Renal cortex interstitium (tissue), 15 donors: Measurements from ENCODE around the gene CREBRF. TPM values are rescaled to one million over a fixed set of nuclear protein-coding genes. Genes with fewer than 3 reads are reported as not detected.
"Not testable (repeated sequence)": the region's sequence is repeated elsewhere in the genome, so short reads cannot be mapped to it uniquely, and the experiment has no call there.

Experiments
- DNase-seq, 11 donors: peaks; one replicate each; pipeline ENCODE4 v3.0.0-alpha.2; 2013; ENCODE audit warnings: low read depth in 9 of 11, low spot score in 4 of 11; ENCODE audit errors: extremely low read depth in 1 of 11
- long read RNA-seq, 16 experiments: transcript quantifications; one replicate each; lab custom pipeline, GENCODE V29; 2026
- polyA plus RNA-seq, 3 donors: library from polyadenylated mRNA; unstranded; fragments of 120-200 nt; gene quantifications; one replicate each; pipeline ENCODE4 v1.2.1, GENCODE V29; 2013; ENCODE audit not compliant: insufficient read length in 3 of 3

Gene CREBRF, protein sequence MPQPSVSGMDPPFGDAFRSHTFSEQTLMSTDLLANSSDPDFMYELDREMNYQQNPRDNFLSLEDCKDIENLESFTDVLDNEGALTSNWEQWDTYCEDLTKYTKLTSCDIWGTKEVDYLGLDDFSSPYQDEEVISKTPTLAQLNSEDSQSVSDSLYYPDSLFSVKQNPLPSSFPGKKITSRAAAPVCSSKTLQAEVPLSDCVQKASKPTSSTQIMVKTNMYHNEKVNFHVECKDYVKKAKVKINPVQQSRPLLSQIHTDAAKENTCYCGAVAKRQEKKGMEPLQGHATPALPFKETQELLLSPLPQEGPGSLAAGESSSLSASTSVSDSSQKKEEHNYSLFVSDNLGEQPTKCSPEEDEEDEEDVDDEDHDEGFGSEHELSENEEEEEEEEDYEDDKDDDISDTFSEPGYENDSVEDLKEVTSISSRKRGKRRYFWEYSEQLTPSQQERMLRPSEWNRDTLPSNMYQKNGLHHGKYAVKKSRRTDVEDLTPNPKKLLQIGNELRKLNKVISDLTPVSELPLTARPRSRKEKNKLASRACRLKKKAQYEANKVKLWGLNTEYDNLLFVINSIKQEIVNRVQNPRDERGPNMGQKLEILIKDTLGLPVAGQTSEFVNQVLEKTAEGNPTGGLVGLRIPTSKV
- polyA plus RNA-seq: 10 to 100 TPM; 16.7 to 26.6 (median 20.6) TPM
- long read RNA-seq, donor 1, full-length matches to known transcripts: 2 of 8 reads
- long read RNA-seq, donor 1, partial matches to known transcripts: 6 of 8 reads
- long read RNA-seq, donor 1, other reads (novel, unspliced or antisense): 0 of 8 reads
- long read RNA-seq, donor 2, full-length matches to known transcripts: 1 of 1 reads
- long read RNA-seq, donor 2, partial matches to known transcripts: 0 of 1 reads
- long read RNA-seq, donor 2, other reads (novel, unspliced or antisense): 0 of 1 reads
- long read RNA-seq, donor 3, full-length matches to known transcripts: 3 of 15 reads
- long read RNA-seq, donor 3, partial matches to known transcripts: 12 of 15 reads
- long read RNA-seq, donor 3, other reads (novel, unspliced or antisense): 0 of 15 reads
- long read RNA-seq, donor 4, full-length matches to known transcripts: 3 of 3 reads
- long read RNA-seq, donor 4, partial matches to known transcripts: 0 of 3 reads
- long read RNA-seq, donor 4, other reads (novel, unspliced or antisense): 0 of 3 reads
- long read RNA-seq, donor 5: 0 reads
- long read RNA-seq, donor 6, partial matches to known transcripts: 16 of 17 reads
- long read RNA-seq, donor 6, other reads (novel, unspliced or antisense): 0 of 17 reads
- long read RNA-seq, donor 7: 0 reads
- long read RNA-seq, donor 8: 0 reads
- long read RNA-seq, donor 9, partial matches to known transcripts: 0 of 3 reads
- long read RNA-seq, donor 9, other reads (novel, unspliced or antisense): 0 of 3 reads
- long read RNA-seq, donor 10, full-length matches to known transcripts: 2 of 10 reads
- long read RNA-seq, donor 10, partial matches to known transcripts: 8 of 10 reads
- long read RNA-seq, donor 10, other reads (novel, unspliced or antisense): 0 of 10 reads
- long read RNA-seq, donor 11, partial matches to known transcripts: 0 of 2 reads
- long read RNA-seq, donor 11, other reads (novel, unspliced or antisense): 0 of 2 reads
- long read RNA-seq, donor 12, partial matches to known transcripts: 8 of 8 reads
- long read RNA-seq, donor 12, other reads (novel, unspliced or antisense): 0 of 8 reads
- long read RNA-seq, donor 13: 0 reads
- long read RNA-seq, donor 14, full-length matches to known transcripts: 3 of 3 reads
- long read RNA-seq, donor 14, partial matches to known transcripts: 0 of 3 reads
- long read RNA-seq, donor 14, other reads (novel, unspliced or antisense): 0 of 3 reads
- long read RNA-seq, donor 15, partial matches to known transcripts: 0 of 1 reads
- long read RNA-seq, donor 15, other reads (novel, unspliced or antisense): 0 of 1 reads
- long read RNA-seq, donor 16, full-length matches to known transcripts: 8 of 8 reads
- long read RNA-seq, donor 16, partial matches to known transcripts: 0 of 8 reads
- long read RNA-seq, donor 16, other reads (novel, unspliced or antisense): 0 of 8 reads

DNA sequence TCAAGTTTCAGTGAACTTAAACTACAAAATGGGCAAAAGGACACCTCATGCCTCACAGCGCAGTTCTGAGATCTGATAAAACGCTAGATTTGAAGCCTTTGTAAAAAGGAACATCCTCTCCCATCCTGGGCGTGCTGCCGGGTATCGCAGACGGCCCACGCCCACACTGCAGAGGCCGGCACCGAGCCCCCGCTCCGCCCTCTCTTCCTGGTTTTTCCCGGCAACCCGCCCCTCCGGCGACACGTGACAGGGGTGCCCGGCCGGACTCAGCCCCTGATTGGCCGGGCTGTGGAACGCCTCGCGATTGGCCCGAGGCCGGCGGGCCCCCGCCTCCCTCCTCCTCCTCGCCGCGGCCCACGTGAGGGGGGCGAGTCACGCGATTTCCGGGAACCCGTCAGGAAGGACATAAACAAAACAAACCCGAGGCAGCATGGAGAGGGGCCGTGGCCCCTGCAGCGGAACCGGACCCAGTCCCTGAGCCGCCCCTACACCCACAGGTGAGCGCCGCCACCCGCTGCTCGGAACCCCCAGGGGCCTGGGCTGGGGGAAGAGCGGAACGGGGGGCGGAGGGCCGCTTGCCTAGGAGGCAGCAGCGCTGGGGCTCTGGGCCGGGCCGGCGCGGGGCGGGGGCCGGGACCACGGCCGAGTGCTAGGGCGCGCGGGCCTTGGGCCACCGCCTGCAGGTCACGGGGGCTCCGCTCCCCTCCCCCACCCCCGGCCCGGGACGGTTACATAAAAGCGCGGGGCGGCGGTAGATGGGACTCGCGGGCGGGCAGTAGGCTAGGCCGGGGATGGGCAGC, at the start of gene CREBRF:
Gene CREBRF (plus strand): TSS at position 370 of the 800 bp plus-strand sequence. CDS start 24,424 bp downstream, outside the sequence.
- DNase-seq: peak; percentile 85 to 95 (median 94)

DNA sequence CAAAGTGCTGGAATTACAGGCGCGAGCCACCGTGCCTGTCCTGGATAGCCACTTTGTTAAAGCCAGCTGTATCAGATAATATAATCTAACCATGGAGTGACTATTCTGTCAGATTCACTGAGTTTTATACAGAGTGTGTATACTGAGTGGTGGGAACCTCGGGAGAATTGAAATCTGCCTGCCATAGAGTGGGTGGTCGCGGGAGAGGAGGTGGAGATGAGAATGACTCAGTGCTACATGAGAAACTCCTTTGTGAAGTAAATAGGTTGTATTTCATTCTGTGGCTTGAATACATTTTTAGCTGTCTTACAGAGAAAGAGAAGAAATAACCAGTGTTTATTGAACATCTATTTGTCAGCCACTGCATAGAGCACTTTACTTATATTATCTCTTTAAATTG, 46.1 kb upstream of the CREBRF start:
- no peak for DNase-seq

DNA sequence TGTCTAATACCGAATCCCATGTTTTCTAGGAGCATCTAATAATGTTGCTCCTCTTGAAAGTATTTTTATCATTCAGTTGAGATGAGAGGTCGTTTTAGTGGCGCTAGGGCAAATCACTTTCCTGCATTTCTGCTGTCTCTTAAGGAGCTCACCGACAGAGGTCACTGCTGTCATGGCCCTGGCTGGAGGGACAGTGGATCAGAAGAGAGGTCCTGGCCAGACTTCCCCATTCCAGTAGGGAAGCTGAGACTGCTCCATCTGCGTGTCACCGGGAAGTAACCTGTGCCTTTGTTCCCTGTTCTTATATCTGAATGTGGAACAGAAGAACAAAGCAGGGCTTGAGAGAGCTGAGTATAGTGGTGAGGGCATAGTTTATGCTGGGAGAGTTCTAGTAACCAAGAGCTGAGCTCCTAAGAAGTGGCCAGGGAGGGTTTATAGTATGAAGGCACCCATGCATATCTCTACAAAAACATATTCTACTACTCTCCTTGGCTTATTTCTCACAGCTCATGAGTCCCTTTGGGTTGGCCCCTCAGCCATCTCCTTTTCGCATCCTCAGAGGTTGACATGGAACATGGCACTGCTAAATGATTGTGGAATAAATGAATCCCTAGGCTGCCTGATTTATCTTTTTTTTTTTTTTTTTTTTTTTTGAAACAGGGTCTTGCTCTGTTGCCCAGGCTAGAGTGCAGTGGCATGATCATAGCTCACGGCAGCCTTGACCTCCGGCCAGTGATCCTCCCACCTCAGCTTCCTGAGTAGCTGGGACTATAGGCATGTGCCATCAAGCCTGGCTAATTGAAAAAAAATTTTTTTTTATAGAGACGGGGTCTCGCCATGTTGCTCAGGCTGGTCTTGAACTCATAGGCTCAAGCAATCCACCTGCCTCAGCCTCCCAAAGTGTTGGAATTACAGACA, 45.3 kb upstream of the CREBRF start:
- no peak for DNase-seq

DNA sequence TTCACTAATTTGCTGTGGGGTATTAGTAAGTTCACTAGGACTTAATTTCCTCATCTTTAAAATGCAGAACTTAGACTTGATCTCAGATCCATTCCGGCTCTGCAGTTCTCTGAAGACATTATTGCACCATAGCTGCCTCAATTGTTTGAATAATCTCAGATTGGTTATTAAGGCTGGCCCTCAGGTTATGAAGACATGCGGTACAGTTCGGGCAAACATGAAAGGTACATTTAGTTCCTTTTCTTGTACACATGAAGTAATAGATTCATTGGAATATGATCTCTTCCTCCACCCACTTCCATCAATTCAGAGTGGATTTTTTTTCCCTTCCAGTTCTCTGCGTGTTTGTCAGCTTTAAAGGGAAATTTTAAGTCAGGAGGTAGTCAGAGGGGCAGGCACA, 44.6 kb upstream of the CREBRF start:
- no peak for DNase-seq

DNA sequence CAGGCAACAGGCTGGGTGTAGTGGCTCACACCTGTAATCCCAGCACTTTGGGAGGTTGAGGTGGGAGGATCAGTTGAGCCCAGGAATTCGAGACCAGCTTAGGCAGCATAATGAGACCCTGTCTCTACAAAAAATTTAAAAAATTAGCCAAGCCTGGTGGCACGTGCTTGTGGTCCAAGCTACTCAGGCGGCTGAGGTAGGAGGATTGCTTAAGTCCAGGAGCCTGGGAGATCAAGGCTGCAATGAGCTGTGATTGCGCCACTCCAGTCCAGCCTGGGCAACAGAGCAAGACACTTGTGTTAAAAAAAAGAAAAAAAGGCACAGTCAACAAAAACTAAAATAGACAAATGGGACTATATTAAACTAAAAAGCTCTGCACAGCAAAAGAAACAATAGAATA, 43.3 kb upstream of the CREBRF start:
- no peak for DNase-seq

DNA sequence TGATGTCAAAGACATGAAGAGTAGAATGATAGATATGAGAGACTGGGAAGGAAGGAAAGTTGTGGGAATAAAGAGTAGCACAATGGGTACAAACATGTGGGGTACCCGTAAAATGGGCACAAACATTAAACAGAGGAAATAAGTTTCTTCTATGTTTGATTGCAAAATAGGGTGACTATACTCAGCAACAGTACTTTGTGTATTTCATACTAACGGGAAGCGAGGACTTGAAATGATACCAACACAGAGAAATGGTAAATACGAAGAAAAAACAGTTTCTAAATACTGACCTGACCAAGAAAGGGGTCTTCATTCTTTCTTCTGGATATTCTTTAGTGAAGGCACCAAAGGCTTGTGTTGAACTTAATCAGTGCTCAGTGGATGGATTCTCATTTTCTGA, 41.5 kb upstream of the CREBRF start:
- no peak for DNase-seq

DNA sequence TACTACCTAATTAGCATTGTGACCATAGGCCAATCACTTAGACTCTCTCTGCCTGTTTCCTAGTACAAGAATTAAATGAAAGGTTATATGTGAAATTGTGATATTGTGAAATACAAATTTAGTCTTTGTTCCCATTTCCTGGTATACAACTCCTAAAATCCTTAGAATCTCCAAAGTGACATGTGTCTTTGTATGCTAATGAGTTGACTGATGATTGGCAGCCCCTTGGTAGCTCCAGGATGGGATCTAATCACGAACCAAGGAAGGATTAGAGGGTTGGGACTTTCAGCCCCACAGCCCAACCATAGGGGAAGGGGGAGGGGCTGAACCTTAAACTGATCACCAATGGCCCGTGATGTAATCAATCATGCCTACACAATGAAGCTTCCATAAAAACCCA, 41.0 kb upstream of the CREBRF start:
- DNase-seq: no peak

DNA sequence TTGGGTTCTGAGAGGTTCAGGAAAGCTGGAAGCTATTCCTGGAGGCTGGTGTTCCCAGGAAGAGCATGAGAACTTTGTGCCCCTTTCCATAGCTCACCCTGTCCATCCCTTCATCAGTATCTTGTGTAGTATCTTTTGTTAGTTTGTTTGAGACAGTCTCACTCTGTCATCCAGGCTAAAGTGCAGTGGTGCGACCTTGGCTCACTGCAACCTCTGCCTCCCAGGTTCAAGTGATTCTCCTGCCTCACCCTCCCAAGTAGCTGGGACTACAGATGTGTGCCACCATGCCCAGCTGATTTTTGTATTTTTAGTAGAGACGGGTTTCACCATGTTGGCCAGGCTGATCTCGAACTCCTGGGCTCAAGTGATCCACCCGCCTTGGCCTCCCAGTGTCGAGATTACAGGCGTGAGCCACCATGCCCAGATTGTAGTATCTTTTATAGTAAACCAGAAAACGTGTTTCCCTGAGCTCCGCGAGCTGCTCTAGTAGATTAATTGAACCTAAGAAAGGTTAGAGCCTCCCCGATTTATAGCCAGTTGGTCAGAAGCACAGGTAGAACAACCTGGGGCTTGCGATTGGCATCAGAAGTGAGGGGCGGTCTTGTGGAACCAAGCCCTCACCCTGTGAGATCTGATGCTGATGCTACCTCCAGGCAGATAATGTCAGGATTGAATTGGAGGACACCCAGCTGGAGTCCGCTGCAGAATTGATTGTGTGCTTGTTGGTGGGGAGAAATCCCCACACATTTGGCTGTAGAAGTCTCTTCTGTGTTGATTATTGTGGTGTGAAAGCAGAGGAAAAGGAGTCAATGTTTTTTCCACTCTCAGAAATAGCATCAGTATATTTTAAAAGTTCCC, 40.3 kb upstream of the CREBRF start:
- no peak for DNase-seq

DNA sequence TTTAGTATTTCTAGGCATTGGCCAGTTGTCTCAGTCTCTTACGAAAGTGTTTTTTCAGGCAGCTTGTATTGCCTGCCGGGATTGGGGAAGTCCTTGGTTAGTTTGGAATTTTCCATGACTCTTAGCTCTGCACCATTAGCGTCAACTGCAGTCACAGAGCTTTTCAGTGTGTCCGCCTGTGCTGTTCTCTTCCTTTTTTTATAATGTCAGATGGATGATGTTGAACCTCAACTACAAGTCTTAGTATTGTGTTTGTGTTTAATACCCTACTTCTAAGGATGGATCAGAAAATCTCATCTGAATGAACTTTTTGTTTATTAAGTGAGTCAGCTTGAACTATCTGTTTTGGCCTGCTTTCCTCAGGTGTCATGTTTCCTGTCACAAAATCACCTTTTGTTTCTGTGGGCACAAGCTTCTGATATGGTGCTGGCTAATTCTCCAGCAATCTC, 39.5 kb upstream of the CREBRF start:
- no peak for DNase-seq

DNA sequence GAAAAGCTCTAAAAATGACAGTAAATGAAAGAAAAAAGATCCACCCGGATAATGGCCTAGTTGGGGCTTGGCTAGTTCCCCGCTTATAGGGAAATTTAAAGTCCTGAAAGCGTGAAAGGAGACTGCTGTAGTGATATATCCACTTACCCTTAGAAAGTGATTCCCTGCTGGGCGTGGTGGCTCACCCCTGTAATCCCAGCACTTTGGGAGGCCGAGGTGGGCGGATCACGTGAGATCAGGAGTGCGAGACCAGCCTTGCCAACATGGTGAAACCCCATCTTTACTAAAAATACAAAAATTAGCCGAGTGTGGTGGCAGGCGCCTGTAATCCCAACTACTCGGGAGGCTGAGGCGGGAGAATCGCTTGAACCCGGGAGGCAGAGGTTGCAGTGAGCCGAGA, 39.1 kb upstream of the CREBRF start:
- not testable (repeated sequence) for DNase-seq

DNA sequence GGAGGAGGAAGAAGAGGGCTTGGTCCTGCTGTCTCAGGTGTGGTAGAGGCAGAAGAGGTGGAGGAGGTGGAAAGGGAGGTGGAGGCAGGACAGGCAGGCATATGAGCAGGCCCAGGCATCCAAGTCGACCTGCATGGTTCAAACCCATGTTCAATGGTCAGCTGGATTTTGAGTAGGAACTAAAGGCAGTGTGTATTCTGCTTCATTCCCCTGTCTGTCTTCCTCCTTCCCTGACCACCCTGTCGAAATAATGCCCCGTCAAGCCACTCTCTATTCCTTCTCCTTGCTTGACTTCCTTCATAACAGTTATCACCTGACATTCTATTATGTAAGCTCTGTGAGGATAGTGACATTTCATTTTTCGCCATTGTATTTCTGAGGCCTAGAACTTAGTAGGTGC, 37.8 kb upstream of the CREBRF start:
- DNase-seq: no peak

DNA sequence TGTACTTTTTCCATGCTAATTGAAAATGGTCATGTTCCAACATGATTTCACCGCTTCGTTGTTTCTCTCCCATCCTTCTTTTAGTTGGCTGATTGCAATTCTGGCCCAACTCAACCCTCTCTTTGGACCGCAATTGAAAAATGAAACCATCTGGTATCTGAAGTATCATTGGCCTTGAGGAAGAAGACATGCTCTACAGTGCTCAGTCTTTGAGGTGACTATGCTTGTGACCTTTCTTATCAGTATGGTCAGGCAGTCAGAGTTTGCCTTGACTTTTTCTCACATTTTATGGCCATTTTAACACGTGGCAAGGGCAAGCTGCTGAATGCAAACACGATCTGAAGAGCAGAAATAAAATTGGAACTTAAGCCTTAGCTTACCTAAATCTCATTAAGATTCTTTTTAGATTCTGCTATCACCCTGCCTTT, 36.0 kb upstream of the CREBRF start:
- DNase-seq: no peak

DNA sequence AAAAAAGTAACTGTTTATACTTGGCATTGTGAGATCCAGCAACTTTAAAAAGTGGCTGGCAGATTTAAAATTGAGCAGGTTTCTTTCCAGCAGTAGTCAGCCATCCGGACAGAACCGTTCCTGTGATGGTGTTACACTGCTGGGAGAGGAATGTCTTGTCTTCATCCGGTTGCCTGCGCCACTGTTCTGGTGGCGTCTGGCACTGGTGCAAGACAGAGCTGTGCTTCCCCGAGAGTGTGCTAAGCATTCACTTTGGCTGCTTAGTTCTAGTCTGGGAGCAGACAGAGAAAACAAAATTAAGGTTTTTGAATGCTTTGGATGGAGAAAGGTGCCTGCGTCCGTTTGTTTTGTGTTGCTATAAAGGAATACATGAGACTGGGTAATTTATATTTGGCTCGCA, 35.5 kb upstream of the CREBRF start:
- DNase-seq: no peak

DNA sequence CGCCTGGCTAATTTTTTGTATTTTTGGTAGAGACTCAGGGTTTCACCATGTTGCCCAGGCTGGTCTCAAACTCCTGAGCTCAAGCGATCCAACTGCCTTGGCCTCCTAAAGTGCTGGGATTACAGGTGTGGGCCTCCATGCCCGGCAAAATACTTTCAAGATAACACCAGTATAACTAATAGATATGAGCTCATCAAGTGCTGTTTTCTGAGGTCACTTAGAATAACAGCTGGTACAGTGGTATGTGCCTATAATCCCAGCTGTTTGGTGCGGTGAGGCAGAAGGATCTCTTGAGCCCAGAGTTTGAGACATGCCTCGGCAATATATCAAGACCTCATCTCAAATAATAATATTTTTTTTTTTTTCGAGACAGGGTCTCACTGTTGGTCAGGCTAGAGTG, 30.5 kb upstream of the CREBRF start:
- DNase-seq: no peak

DNA sequence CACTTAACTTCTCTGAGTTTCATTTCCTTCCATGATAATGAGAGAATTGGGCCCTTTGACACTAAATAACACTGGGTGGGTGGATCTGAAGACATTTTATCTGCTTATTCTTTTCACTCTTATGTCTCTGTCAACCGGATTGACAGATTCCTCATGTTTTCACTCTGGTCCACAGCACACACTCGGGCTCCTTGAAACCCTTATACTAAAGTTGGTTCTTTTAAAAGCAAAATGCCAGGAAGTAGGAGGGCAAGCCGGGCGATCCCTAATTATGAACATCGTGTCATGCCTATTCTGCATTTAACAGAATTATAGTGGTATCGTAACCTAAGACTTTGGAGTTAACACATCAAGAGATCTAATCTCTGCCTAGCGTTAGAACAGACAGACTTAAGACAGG, 28.2 kb upstream of the CREBRF start:
- no peak for DNase-seq
